Activated naive CD4-positive, alpha-beta T cell treated with anti-CD3 and anti-CD28 coated beads, Interleukin-2, amount 50 U/mL, for 24 hours (primary cell): ENCODE measurements around the gene BICD1.

Experiments used
- H3K27ac Mint-ChIP-seq: one replicate; pipeline ENCODE4 v1.8.0; 2021; ENCODE audit warnings: mild to moderate bottlenecking, mixed read lengths
- H3K27me3 Mint-ChIP-seq: one replicate; pipeline ENCODE4 v1.8.0; 2021; ENCODE audit warnings: mixed read lengths
- H3K36me3 Mint-ChIP-seq: one replicate; pipeline ENCODE4 v1.8.0; 2021; ENCODE audit warnings: mixed read lengths
- H3K4me1 Mint-ChIP-seq: one replicate; pipeline ENCODE4 v1.8.0; 2021; ENCODE audit warnings: mixed read lengths
- H3K4me3 Mint-ChIP-seq: one replicate; pipeline ENCODE4 v1.8.0; 2021; ENCODE audit warnings: mild to moderate bottlenecking, mixed read lengths
- H3K9me3 Mint-ChIP-seq: one replicate; pipeline ENCODE4 v1.8.0; 2021; ENCODE audit warnings: mixed read lengths

The BICD1 gene

GRCh38 chr12:32149489-32149888, 42.8 kb downstream of the BICD1 start:
- H3K27me3 Mint-ChIP-seq, result no peaks in the 10 kb centered on the region
- peaks cover 16% of the 10 kb centered on the region for H3K36me3 Mint-ChIP-seq
- no peak overlapping the region for H3K4me3 Mint-ChIP-seq
- H3K9me3 Mint-ChIP-seq, result no peaks in the 10 kb centered on the region
- H3K27ac Mint-ChIP-seq, result no peak overlapping the region
- no peaks in the 10 kb centered on the region for H3K4me1 Mint-ChIP-seq

- H3K4me3 Mint-ChIP-seq, result no peak overlapping the region
Measured at GRCh38 chr12:32151086-32151485, 44.4 kb downstream of the BICD1 start.

GRCh38 chr12:32151552-32151951, 44.9 kb downstream of the BICD1 start:
- no peaks in the 10 kb centered on the region for H3K4me1 Mint-ChIP-seq
- no peaks in the 10 kb centered on the region for H3K9me3 Mint-ChIP-seq
- peaks cover 18% of the 10 kb centered on the region for H3K36me3 Mint-ChIP-seq
- no peak overlapping the region for H3K4me3 Mint-ChIP-seq
- H3K27me3 Mint-ChIP-seq, result no peaks in the 10 kb centered on the region
- H3K27ac Mint-ChIP-seq, result no peak overlapping the region

More at GRCh38 chr12:32151086-32151485, 44.4 kb downstream of the BICD1 start:
- no peaks in the 10 kb centered on the region for H3K9me3 Mint-ChIP-seq
- no peaks in the 10 kb centered on the region for H3K4me1 Mint-ChIP-seq
- no peaks in the 10 kb centered on the region for H3K27me3 Mint-ChIP-seq
- H3K27ac Mint-ChIP-seq, result no peak overlapping the region
- peaks cover 18% of the 10 kb centered on the region for H3K36me3 Mint-ChIP-seq

- peaks cover 17% of the 10 kb centered on the region for H3K36me3 Mint-ChIP-seq
- H3K4me3 Mint-ChIP-seq, result no peak overlapping the region
- H3K27ac Mint-ChIP-seq, result no peak overlapping the region
- no peaks in the 10 kb centered on the region for H3K4me1 Mint-ChIP-seq
- H3K27me3 Mint-ChIP-seq, result no peaks in the 10 kb centered on the region
- no peaks in the 10 kb centered on the region for H3K9me3 Mint-ChIP-seq
Measured at GRCh38 chr12:32155041-32155440, 48.4 kb downstream of the BICD1 start.

GRCh38 chr12:32155961-32156529, 49.4 kb downstream of the BICD1 start:
- no peak overlapping the region for H3K4me3 Mint-ChIP-seq
- H3K27ac Mint-ChIP-seq, result no peak overlapping the region
- H3K36me3 Mint-ChIP-seq, result peaks cover 14% of the 10 kb centered on the region
- no peaks in the 10 kb centered on the region for H3K4me1 Mint-ChIP-seq
- H3K9me3 Mint-ChIP-seq, result no peaks in the 10 kb centered on the region
- no peaks in the 10 kb centered on the region for H3K27me3 Mint-ChIP-seq

- Mint-ChIP-seq H3K4me1 (no peaks in the 10 kb centered on the region), H3K27me3 (no peaks in the 10 kb centered on the region), H3K27ac (no peak overlapping the region), H3K4me3 (no peak overlapping the region), H3K9me3 (no peaks in the 10 kb centered on the region), H3K36me3 (peaks cover 5% of the 10 kb centered on the region)
Measured at GRCh38 chr12:32158525-32158924, 51.9 kb downstream of the BICD1 start.

GRCh38 chr12:32159381-32159780, 52.7 kb downstream of the BICD1 start:
- no peaks in the 10 kb centered on the region for H3K9me3 Mint-ChIP-seq
- peaks cover 5% of the 10 kb centered on the region for H3K36me3 Mint-ChIP-seq
- H3K4me1 Mint-ChIP-seq, result no peaks in the 10 kb centered on the region
- H3K4me3 Mint-ChIP-seq, result no peak overlapping the region
- H3K27me3 Mint-ChIP-seq, result no peaks in the 10 kb centered on the region
- H3K27ac Mint-ChIP-seq, result no peak overlapping the region

GRCh38 chr12:32159925-32160324, 53.3 kb downstream of the BICD1 start:
- no peaks in the 10 kb centered on the region for H3K4me1 Mint-ChIP-seq
- peaks cover 3% of the 10 kb centered on the region for H3K9me3 Mint-ChIP-seq
- no peak overlapping the region for H3K27ac Mint-ChIP-seq
- H3K27me3 Mint-ChIP-seq, result no peaks in the 10 kb centered on the region
- peaks cover 8% of the 10 kb centered on the region for H3K36me3 Mint-ChIP-seq
- no peak overlapping the region for H3K4me3 Mint-ChIP-seq

- peaks cover 5% of the 10 kb centered on the region for H3K9me3 Mint-ChIP-seq
Measured at GRCh38 chr12:32161058-32161457, 54.4 kb downstream of the BICD1 start.

GRCh38 chr12:32163596-32163995, 56.9 kb downstream of the BICD1 start:
- H3K36me3 Mint-ChIP-seq, result peaks cover 7% of the 10 kb centered on the region
- H3K27me3 Mint-ChIP-seq, result no peaks in the 10 kb centered on the region
- no peaks in the 10 kb centered on the region for H3K4me1 Mint-ChIP-seq
- no peak overlapping the region for H3K27ac Mint-ChIP-seq
- H3K4me3 Mint-ChIP-seq, result no peak overlapping the region
- H3K9me3 Mint-ChIP-seq, result peaks cover 5% of the 10 kb centered on the region

More at GRCh38 chr12:32161058-32161457, 54.4 kb downstream of the BICD1 start:
- no peak overlapping the region for H3K4me3 Mint-ChIP-seq
- H3K36me3 Mint-ChIP-seq, result peaks cover 7% of the 10 kb centered on the region
- H3K4me1 Mint-ChIP-seq, result no peaks in the 10 kb centered on the region
- no peaks in the 10 kb centered on the region for H3K27me3 Mint-ChIP-seq
- no peak overlapping the region for H3K27ac Mint-ChIP-seq

- Mint-ChIP-seq H3K9me3 (peaks cover 5% of the 10 kb centered on the region), H3K4me3 (no peak overlapping the region), H3K27me3 (no peaks in the 10 kb centered on the region), H3K36me3 (peaks cover 6% of the 10 kb centered on the region), H3K27ac (no peak overlapping the region), H3K4me1 (no peaks in the 10 kb centered on the region)
Measured at GRCh38 chr12:32166510-32166909, 59.9 kb downstream of the BICD1 start.

- no peak overlapping the region for H3K4me3 Mint-ChIP-seq
- no peak overlapping the region for H3K27ac Mint-ChIP-seq
- H3K9me3 Mint-ChIP-seq, result no peaks in the 10 kb centered on the region
- no peaks in the 10 kb centered on the region for H3K4me1 Mint-ChIP-seq
- H3K27me3 Mint-ChIP-seq, result no peaks in the 10 kb centered on the region
- peaks cover 2% of the 10 kb centered on the region for H3K36me3 Mint-ChIP-seq
Measured at GRCh38 chr12:32170437-32170998, 63.9 kb downstream of the BICD1 start.

- H3K4me1 Mint-ChIP-seq, result no peaks in the 10 kb centered on the region
- no peak overlapping the region for H3K4me3 Mint-ChIP-seq
- no peaks in the 10 kb centered on the region for H3K9me3 Mint-ChIP-seq
- H3K27ac Mint-ChIP-seq, result no peak overlapping the region
- peaks cover 2% of the 10 kb centered on the region for H3K36me3 Mint-ChIP-seq
- no peaks in the 10 kb centered on the region for H3K27me3 Mint-ChIP-seq
Measured at GRCh38 chr12:32171211-32171610, 64.6 kb downstream of the BICD1 start.

GRCh38 chr12:32176606-32177005, 70.0 kb downstream of the BICD1 start:
- Mint-ChIP-seq H3K4me1 (no peaks in the 10 kb centered on the region), H3K27ac (no peak overlapping the region)

GRCh38 chr12:32178341-32179010, 71.8 kb downstream of the BICD1 start:
- Mint-ChIP-seq H3K27ac (no peak overlapping the region), H3K27me3 (no peaks in the 10 kb centered on the region), H3K36me3 (no peaks in the 10 kb centered on the region), H3K4me3 (no peak overlapping the region), H3K4me1 (no peaks in the 10 kb centered on the region), H3K9me3 (no peaks in the 10 kb centered on the region)

More at GRCh38 chr12:32176606-32177005, 70.0 kb downstream of the BICD1 start:
- Mint-ChIP-seq H3K4me3 (no peak overlapping the region), H3K9me3 (no peaks in the 10 kb centered on the region), H3K36me3 (no peaks in the 10 kb centered on the region), H3K27me3 (no peaks in the 10 kb centered on the region)

- H3K4me3 Mint-ChIP-seq, result no peak overlapping the region
Measured at GRCh38 chr12:32179011-32179395, 72.4 kb downstream of the BICD1 start.

More at GRCh38 chr12:32179011-32179395, 72.4 kb downstream of the BICD1 start:
- no peaks in the 10 kb centered on the region for H3K27me3 Mint-ChIP-seq
- H3K27ac Mint-ChIP-seq, result no peak overlapping the region
- no peaks in the 10 kb centered on the region for H3K4me1 Mint-ChIP-seq
- H3K9me3 Mint-ChIP-seq, result no peaks in the 10 kb centered on the region
- H3K36me3 Mint-ChIP-seq, result no peaks in the 10 kb centered on the region
